ENCODE data around the gene MARK3. TPM values are rescaled to one million over a fixed set of nuclear protein-coding genes. Genes with fewer than 3 reads are reported as not detected.
A peak's percentile ranks its signal among the peaks of the same experiment; 100 is the strongest.

MARK3 gene
- polyA plus RNA-seq, 3 donors, result 29.3 to 163 (median 44.7) TPM

GRCh38 chr14:103340480-103341212 lies 44.6 kb upstream of the MARK3 start:
- peaks cover 97% of the 10 kb centered on the region for H4K20me1 ChIP-seq (ENCODE audit: insufficient read depth, low read length)
- Mint-ChIP-seq H3K36me3 (peaks cover 87 to 93% of the 10 kb centered on the region in 2 donors), H3K9me3 (no peaks in the 10 kb centered on the region), H3K4me1 (peaks cover 8% of the 10 kb centered on the region), H3K27ac (peak overlapping the region in 4 of 7 donors; percentile 4 to 80 (median 54)), H3K4me3 (no peak overlapping the region), H3K27me3 (ENCODE audit: low read depth in 3 of 3) (no peaks in the 10 kb centered on the region)
- no peak overlapping the region for H3K4me2 ChIP-seq (replicated peaks; ENCODE audit: extremely low read depth, low read length, poor library complexity, severe bottlenecking)
- DNase-seq, result no peak
- H3K36me3 ChIP-seq (replicated peaks in 1 of 2; ENCODE audit: control insufficient read depth in 1 of 2, insufficient read depth in 2 of 2, low read length in 2 of 2), result peaks cover 91 to 93% of the 10 kb centered on the region in 2 donors
- no peak overlapping the region for H3K27ac ChIP-seq (ENCODE audit: low read depth in 1 of 2, low read length in 2 of 2)
- H3K4me1 ChIP-seq (ENCODE audit: control insufficient read depth in 1 of 2, insufficient read depth in 2 of 2, low read length in 2 of 2), result peaks cover 4 to 8% of the 10 kb centered on the region in 2 donors
- H3K79me2 ChIP-seq (ENCODE audit: insufficient read depth, low read length), result peaks cover 58% of the 10 kb centered on the region
- H3K9ac ChIP-seq (ENCODE audit: insufficient read depth, low read length, poor library complexity, severe bottlenecking), result no peak overlapping the region
- no peaks in the 10 kb centered on the region for H3K27me3 ChIP-seq (ENCODE audit: control insufficient read depth in 2 of 2, insufficient read depth in 2 of 2, low read length in 2 of 2)
- intact Hi-C loops (cut with micrococcal nuclease), result no loop called here
- no peak for TF ChIP-seq CTCF (IDR thresholded peaks at IDR 0.05)
- WGBS (ENCODE audit: insufficient coverage), result 100% methylated on average over 4 of the region's 6 CpGs
- H3K9me3 ChIP-seq (replicated peaks in 1 of 2; ENCODE audit: control insufficient read depth in 1 of 2, insufficient read depth in 1 of 2, low read length in 2 of 2), result no peaks in the 10 kb centered on the region
- H2AFZ ChIP-seq (ENCODE audit: insufficient read depth, low read depth, low read length, poor library complexity, severe bottlenecking), result no peak overlapping the region
- no peak overlapping the region for H3K4me3 ChIP-seq (replicated peaks in 1 of 3; ENCODE audit: low read depth in 2 of 3, low read length in 3 of 3)

GRCh38 chr14:103341250-103342129 lies 43.7 kb upstream of the MARK3 start:
- Histone ChIP-seq H3K4me2 (replicated peaks; ENCODE audit: extremely low read depth, low read length, poor library complexity, severe bottlenecking) (no peak overlapping the region), H3K9ac (ENCODE audit: insufficient read depth, low read length, poor library complexity, severe bottlenecking) (no peak overlapping the region), H3K4me3 (replicated peaks in 1 of 3; ENCODE audit: low read depth in 2 of 3, low read length in 3 of 3) (no peak overlapping the region), H3K27me3 (ENCODE audit: control insufficient read depth in 2 of 2, insufficient read depth in 2 of 2, low read length in 2 of 2) (no peaks in the 10 kb centered on the region), H3K4me1 (ENCODE audit: control insufficient read depth in 1 of 2, insufficient read depth in 2 of 2, low read length in 2 of 2) (no peaks in the 10 kb centered on the region), H3K79me2 (ENCODE audit: insufficient read depth, low read length) (peaks cover 50% of the 10 kb centered on the region), H3K27ac (ENCODE audit: low read depth in 1 of 2, low read length in 2 of 2) (no peak overlapping the region), H3K9me3 (replicated peaks in 1 of 2; ENCODE audit: control insufficient read depth in 1 of 2, insufficient read depth in 1 of 2, low read length in 2 of 2) (no peaks in the 10 kb centered on the region), H2AFZ (ENCODE audit: insufficient read depth, low read depth, low read length, poor library complexity, severe bottlenecking) (no peak overlapping the region), H4K20me1 (ENCODE audit: insufficient read depth, low read length) (peaks cover 89% of the 10 kb centered on the region), H3K36me3 (replicated peaks in 1 of 2; ENCODE audit: control insufficient read depth in 1 of 2, insufficient read depth in 2 of 2, low read length in 2 of 2) (peaks cover 83 to 84% of the 10 kb centered on the region in 2 donors)
- TF ChIP-seq CTCF (IDR thresholded peaks at IDR 0.05), result no peak
- Mint-ChIP-seq H3K27ac (peak overlapping the region in 2 of 7 donors; percentile 66 to 71), H3K4me3 (no peak overlapping the region), H3K9me3 (no peaks in the 10 kb centered on the region), H3K36me3 (peaks cover 78 to 84% of the 10 kb centered on the region in 2 donors), H3K4me1 (peaks cover 2% of the 10 kb centered on the region), H3K27me3 (ENCODE audit: low read depth in 3 of 3) (no peaks in the 10 kb centered on the region)
- no peak for DNase-seq
- WGBS (ENCODE audit: insufficient coverage), result no CpG with 5 or more reads among the region's 5 CpGs
- intact Hi-C loops (cut with micrococcal nuclease), result no loop called here

All from CD14-positive monocyte (primary cell).